HepG2 (cell line): ENCODE data around the gene GCDH. TPM values are rescaled to one million over a fixed set of nuclear protein-coding genes. Genes with fewer than 3 reads are reported as not detected.

ENCODE experiments used
- HDAC1 ChIP-seq: sonication (generic); formaldehyde crosslinking; IDR thresholded peaks from 2 replicates; pipeline ENCODE4 v1.5.1; 2020; ENCODE audit warnings: mild to moderate bottlenecking, missing genetic modification reagents
- HHEX ChIP-seq: IDR thresholded peaks from 2 replicates; pipeline ENCODE4 v1.6.1; 2016; ENCODE audit warnings: control low read depth
- HNRNPUL1 ChIP-seq: fragments of 200-400 bp; formaldehyde crosslinking; IDR thresholded peaks from 2 replicates; pipeline ENCODE4 v1.6.1; 2017; ENCODE audit warnings: low read depth, mild to moderate bottlenecking, low read length, moderate library complexity
- JDP2 ChIP-seq: sonication (generic); formaldehyde crosslinking; IDR thresholded peaks from 2 replicates; pipeline ENCODE4 v1.8.1; 2022; ENCODE audit warnings: missing genetic modification reagents, borderline replicate concordance
- KLF16 ChIP-seq, 2 experiments: sonication (generic) in 1 of 2; formaldehyde crosslinking in 1 of 2; IDR thresholded peaks; 2 replicates each; pipeline versions ENCODE4 v1.6.1 to v1.8.0; 2016 to 2023; ENCODE audit warnings: missing genetic modification reagents in 2 of 2, missing compliant biosample characterization in 1 of 2
- MTA1 ChIP-seq: sonication (generic); formaldehyde crosslinking; IDR thresholded peaks from 2 replicates; pipeline ENCODE4 v1.4.0; 2020; ENCODE audit warnings: missing genetic modification reagents, mild to moderate bottlenecking, borderline replicate concordance
- NR2C2 ChIP-seq: sonication (generic); formaldehyde crosslinking; IDR thresholded peaks from 2 replicates; pipeline ENCODE4 v1.4.0; 2020; ENCODE audit warnings: missing genetic modification reagents, mild to moderate bottlenecking, moderate library complexity, borderline replicate concordance
- PAF1 ChIP-seq: IDR thresholded peaks from 2 replicates; pipeline ENCODE4 v1.6.1; 2016; ENCODE audit warnings: missing genetic modification reagents, missing compliant biosample characterization
- POLR2G ChIP-seq: fragments of 200-400 bp; formaldehyde crosslinking; IDR thresholded peaks from 2 replicates; pipeline ENCODE4 v1.6.1; 2018; ENCODE audit warnings: mild to moderate bottlenecking, low read depth, low read length, moderate library complexity
- RBFOX2 ChIP-seq: fragments of 200-400 bp; formaldehyde crosslinking; IDR thresholded peaks from 2 replicates; pipeline ENCODE4 v1.6.1; 2017; ENCODE audit warnings: low read depth, mild to moderate bottlenecking, low read length
- RORA ChIP-seq: sonication (generic); formaldehyde crosslinking; IDR thresholded peaks from 2 replicates; pipeline ENCODE4 v1.5.0; 2020; ENCODE audit warnings: mild to moderate bottlenecking, missing genetic modification reagents, moderate library complexity
- STAG1 ChIP-seq: sonication (generic); formaldehyde crosslinking; IDR thresholded peaks from 2 replicates; pipeline ENCODE4 v1.4.0; 2020; ENCODE audit warnings: missing genetic modification reagents
- TBX3 ChIP-seq: fragments of 450-650 bp; IDR thresholded peaks from 2 replicates; pipeline ENCODE4 v1.6.1; 2017; ENCODE audit warnings: antibody characterized with exemption, mild to moderate bottlenecking, inconsistent platforms, borderline replicate concordance
- ZNF260 ChIP-seq: sonication (generic); formaldehyde crosslinking; IDR thresholded peaks from 2 replicates; pipeline ENCODE4 v1.4.0; 2020; ENCODE audit warnings: missing genetic modification reagents, low read depth, mild to moderate bottlenecking, borderline replicate concordance
- ZNF30 ChIP-seq: sonication (generic); formaldehyde crosslinking; IDR thresholded peaks from 2 replicates; pipeline ENCODE4 v1.5.0; 2020; ENCODE audit warnings: mild to moderate bottlenecking, missing genetic modification reagents
- ZNF367 ChIP-seq: sonication (generic); formaldehyde crosslinking; IDR thresholded peaks from 2 replicates; pipeline ENCODE4 v1.4.0; 2020; ENCODE audit warnings: missing genetic modification reagents, borderline replicate concordance
- ZNF713 ChIP-seq: sonication (generic); formaldehyde crosslinking; IDR thresholded peaks from 2 replicates; pipeline ENCODE4 v1.4.0; 2020; ENCODE audit warnings: mild to moderate bottlenecking, missing genetic modification reagents
- ZNF737 ChIP-seq: sonication (generic); formaldehyde crosslinking; IDR thresholded peaks from 2 replicates; pipeline ENCODE4 v1.5.0; 2020; ENCODE audit warnings: missing genetic modification reagents, mild to moderate bottlenecking, borderline replicate concordance
- polyA plus RNA-seq, 8 experiments: library from polyadenylated mRNA; depleted of rRNA in 3 of 8; stranded (reverse) in 7 of 8; unstranded in 1 of 8; fragments of >200 nt; fragmentation: Illumina TruSeq in 4 of 8; extraction: Trizol in 4 of 8; gene quantifications; 2 replicates each; pipeline versions ENCODE4 v1.2.1 to v1.2.3, GENCODE V29; 2011 to 2016; ENCODE audit warnings: low read depth in 4 of 8, missing spikeins in 1 of 8, mixed read lengths in 1 of 8; ENCODE audit not compliant: insufficient read depth in 1 of 8
- total RNA-seq, 5 experiments: library from RNA; depleted of rRNA; stranded (reverse); fragments of >200 nt; fragmentation: Illumina TruSeq; extraction: Trizol; gene quantifications; 2 replicates each; pipeline ENCODE4 v1.2.3, GENCODE V29; 2016; ENCODE audit warnings: low read depth in 1 of 5
- TF ChIP-seq, protein P1 (sequence below): IDR thresholded peaks from 2 replicates; pipeline ENCODE4 v1.6.1; 2016; ENCODE audit warnings: low read depth, control low read depth
- TF ChIP-seq, protein P2 (sequence below): sonication (generic); formaldehyde crosslinking; IDR thresholded peaks from 2 replicates; pipeline ENCODE4 v1.8.1; 2022; ENCODE audit warnings: mild to moderate bottlenecking, missing genetic modification reagents
- TF ChIP-seq, protein P3 (sequence below): IDR thresholded peaks from 2 replicates; pipeline ENCODE4 v1.6.1; 2012; ENCODE audit warnings: inconsistent platforms
- TF ChIP-seq, protein P4 (sequence below): sonication (generic); formaldehyde crosslinking; IDR thresholded peaks from 2 replicates; pipeline ENCODE4 v1.4.0; 2020; ENCODE audit warnings: missing genetic modification reagents

GCDH gene
- total and polyA plus RNA-seq, 2 of the 13 experiments (the other 11 are each of a cell fraction or from before 2014, with no cell fraction given): 15.1 to 38.0 TPM

DNA sequence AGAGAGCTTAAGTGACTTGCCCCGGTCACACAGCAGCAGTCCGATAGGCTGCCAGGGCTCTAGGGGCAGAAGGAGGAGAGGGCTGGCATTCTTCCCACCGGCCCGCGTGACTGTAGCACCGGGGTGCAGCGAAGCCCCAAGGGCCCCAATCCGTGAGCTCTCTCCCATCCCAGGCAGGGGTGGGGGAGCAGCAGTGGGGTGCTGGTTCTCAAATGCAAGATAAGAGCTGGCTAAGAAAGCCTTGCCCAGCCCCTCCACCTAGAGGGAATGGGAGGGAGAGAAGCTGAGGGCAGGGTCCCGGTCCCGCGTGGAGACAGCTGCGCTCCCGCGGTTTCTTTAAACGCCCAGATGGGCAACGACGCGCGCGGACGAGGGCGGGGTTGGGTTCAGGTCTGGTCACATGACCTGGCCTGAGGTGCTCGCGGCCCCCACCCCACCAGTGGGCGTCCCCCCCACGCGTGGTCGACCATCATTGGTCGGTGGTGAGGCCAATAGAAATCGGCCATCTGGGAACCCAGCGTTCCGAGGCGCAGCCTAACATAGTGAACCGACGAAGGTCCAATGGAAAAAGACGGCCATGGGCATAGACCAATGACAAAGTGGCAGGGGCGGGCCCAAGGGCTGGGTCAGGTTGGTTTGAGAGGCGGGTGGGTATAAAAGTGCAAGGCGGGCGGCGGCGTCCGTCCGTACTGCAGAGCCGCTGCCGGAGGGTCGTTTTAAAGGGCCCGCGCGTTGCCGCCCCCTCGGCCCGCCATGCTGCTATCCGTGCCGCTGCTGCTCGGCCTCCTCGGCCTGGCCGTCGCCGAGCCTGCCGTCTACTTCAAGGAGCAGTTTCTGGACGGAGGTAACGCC lies 47.2 kb downstream of the GCDH start, which contains the start of gene CALR (continued):
- no peak for TF ChIP-seq PAF1 (CRISPR knock-in tag)
- peak; percentile 73 to 81; a peak in 2 of 4 replicates for TF ChIP-seq KLF16 (CRISPR knock-in tag; IDR thresholded peaks at IDR 0.05)
- TF ChIP-seq STAG1: no peak
- TF ChIP-seq RBFOX2: peak; percentile 100
- no peak for TF ChIP-seq JDP2 (CRISPR knock-in tag)
- TF ChIP-seq, protein P1, sequence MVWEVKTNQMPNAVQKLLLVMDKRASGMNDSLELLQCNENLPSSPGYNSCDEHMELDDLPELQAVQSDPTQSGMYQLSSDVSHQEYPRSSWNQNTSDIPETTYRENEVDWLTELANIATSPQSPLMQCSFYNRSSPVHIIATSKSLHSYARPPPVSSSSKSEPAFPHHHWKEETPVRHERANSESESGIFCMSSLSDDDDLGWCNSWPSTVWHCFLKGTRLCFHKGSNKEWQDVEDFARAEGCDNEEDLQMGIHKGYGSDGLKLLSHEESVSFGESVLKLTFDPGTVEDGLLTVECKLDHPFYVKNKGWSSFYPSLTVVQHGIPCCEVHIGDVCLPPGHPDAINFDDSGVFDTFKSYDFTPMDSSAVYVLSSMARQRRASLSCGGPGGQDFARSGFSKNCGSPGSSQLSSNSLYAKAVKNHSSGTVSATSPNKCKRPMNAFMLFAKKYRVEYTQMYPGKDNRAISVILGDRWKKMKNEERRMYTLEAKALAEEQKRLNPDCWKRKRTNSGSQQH: 0 out of 2 replicates have a peak, but pooled peaks have one; percentile 40
- TF ChIP-seq POLR2G: peak; percentile 99
- TF ChIP-seq HHEX (CRISPR knock-in tag): no peak
- peak; percentile 67; the same call in 1 of the 2 replicates for TF ChIP-seq MTA1 (CRISPR knock-in tag)
- TF ChIP-seq HDAC1 (CRISPR knock-in tag): peak; percentile 71
- TF ChIP-seq ZNF30 (CRISPR knock-in tag): no peak
- TF ChIP-seq HNRNPUL1: 0 out of 2 replicates have a peak, but pooled peaks have one; percentile 43
- TF ChIP-seq ZNF737 (CRISPR knock-in tag): no peak
- TF ChIP-seq TBX3: peak; percentile 72; the same call in 1 of the 2 replicates
- TF ChIP-seq, protein P2, sequence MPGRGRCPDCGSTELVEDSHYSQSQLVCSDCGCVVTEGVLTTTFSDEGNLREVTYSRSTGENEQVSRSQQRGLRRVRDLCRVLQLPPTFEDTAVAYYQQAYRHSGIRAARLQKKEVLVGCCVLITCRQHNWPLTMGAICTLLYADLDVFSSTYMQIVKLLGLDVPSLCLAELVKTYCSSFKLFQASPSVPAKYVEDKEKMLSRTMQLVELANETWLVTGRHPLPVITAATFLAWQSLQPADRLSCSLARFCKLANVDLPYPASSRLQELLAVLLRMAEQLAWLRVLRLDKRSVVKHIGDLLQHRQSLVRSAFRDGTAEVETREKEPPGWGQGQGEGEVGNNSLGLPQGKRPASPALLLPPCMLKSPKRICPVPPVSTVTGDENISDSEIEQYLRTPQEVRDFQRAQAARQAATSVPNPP: 0 out of 2 replicates have a peak, but pooled peaks have one; percentile 15
- TF ChIP-seq ZNF367: peak; percentile 86; the same call in 1 of the 2 replicates
- no peak for TF ChIP-seq ZNF260 (CRISPR knock-in tag)
- no peak for TF ChIP-seq RORA
- TF ChIP-seq, protein P3, sequence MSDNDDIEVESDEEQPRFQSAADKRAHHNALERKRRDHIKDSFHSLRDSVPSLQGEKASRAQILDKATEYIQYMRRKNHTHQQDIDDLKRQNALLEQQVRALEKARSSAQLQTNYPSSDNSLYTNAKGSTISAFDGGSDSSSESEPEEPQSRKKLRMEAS: peak; percentile 55; the same call in 1 of the 2 replicates
- TF ChIP-seq ZNF713 (CRISPR knock-in tag): no peak
- TF ChIP-seq NR2C2 (CRISPR knock-in tag): peak; percentile 52; the same call in 1 of the 2 replicates
- TF ChIP-seq, protein P4, sequence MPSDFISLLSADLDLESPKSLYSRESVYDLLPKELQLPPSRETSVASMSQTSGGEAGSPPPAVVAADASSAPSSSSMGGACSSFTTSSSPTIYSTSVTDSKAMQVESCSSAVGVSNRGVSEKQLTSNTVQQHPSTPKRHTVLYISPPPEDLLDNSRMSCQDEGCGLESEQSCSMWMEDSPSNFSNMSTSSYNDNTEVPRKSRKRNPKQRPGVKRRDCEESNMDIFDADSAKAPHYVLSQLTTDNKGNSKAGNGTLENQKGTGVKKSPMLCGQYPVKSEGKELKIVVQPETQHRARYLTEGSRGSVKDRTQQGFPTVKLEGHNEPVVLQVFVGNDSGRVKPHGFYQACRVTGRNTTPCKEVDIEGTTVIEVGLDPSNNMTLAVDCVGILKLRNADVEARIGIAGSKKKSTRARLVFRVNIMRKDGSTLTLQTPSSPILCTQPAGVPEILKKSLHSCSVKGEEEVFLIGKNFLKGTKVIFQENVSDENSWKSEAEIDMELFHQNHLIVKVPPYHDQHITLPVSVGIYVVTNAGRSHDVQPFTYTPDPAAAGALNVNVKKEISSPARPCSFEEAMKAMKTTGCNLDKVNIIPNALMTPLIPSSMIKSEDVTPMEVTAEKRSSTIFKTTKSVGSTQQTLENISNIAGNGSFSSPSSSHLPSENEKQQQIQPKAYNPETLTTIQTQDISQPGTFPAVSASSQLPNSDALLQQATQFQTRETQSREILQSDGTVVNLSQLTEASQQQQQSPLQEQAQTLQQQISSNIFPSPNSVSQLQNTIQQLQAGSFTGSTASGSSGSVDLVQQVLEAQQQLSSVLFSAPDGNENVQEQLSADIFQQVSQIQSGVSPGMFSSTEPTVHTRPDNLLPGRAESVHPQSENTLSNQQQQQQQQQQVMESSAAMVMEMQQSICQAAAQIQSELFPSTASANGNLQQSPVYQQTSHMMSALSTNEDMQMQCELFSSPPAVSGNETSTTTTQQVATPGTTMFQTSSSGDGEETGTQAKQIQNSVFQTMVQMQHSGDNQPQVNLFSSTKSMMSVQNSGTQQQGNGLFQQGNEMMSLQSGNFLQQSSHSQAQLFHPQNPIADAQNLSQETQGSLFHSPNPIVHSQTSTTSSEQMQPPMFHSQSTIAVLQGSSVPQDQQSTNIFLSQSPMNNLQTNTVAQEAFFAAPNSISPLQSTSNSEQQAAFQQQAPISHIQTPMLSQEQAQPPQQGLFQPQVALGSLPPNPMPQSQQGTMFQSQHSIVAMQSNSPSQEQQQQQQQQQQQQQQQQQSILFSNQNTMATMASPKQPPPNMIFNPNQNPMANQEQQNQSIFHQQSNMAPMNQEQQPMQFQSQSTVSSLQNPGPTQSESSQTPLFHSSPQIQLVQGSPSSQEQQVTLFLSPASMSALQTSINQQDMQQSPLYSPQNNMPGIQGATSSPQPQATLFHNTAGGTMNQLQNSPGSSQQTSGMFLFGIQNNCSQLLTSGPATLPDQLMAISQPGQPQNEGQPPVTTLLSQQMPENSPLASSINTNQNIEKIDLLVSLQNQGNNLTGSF (CRISPR knock-in tag): 0 out of 2 replicates have a peak, but pooled peaks have one; percentile 79
